ENCODE results near the gene HOXA5. TPM values are rescaled to one million over a fixed set of nuclear protein-coding genes. Genes with fewer than 3 reads are reported as not detected.

HOXA5 gene
- polyA plus RNA-seq, 3 donors = 3.1 to 29.6 (median 11.8) TPM

GRCh38 chr7:27163288-27164044 is 20.0 kb upstream of the HOXA5 start:
- no peak overlapping the region for H3K27ac ChIP-seq (ENCODE audit: low read depth, low read length)
- WGBS, 3 donors = 41 to 50% (median 41%) methylated on average over 24 of the region's 24 CpGs

DNA sequence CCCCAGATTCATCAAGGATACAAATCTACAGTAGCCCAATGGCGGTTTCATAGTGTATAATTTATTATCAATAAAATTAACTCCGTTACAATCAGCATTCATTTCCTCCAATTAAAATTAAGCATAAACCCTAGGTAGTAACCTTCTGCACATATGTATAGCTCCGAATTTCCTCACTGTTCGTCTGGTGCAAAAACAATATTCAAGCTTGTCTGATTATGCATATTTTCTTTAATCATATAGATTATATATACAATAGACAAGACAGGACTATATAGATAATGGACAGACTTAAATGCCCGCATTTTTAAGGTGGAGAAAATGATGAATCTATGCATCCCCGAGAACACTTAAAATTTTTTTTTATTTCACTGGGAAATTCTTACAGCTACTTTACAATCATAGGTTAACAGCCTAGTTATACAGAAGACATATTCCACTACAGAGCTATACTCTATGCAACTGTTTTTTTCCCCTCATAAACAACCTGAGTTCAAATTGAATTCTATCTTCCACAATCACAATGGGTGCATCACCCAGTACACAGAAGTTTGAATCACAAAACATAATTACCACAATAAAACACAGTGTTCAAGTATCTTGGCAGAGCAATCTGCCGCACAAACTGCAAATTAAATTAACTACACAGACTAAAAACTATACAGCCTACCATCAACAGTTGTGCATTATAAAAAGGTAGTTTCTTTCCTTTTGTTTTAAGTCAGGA is 19.2 kb upstream of the HOXA5 start:
- no peak overlapping the region for H3K27ac ChIP-seq (ENCODE audit: low read depth, low read length)

DNA sequence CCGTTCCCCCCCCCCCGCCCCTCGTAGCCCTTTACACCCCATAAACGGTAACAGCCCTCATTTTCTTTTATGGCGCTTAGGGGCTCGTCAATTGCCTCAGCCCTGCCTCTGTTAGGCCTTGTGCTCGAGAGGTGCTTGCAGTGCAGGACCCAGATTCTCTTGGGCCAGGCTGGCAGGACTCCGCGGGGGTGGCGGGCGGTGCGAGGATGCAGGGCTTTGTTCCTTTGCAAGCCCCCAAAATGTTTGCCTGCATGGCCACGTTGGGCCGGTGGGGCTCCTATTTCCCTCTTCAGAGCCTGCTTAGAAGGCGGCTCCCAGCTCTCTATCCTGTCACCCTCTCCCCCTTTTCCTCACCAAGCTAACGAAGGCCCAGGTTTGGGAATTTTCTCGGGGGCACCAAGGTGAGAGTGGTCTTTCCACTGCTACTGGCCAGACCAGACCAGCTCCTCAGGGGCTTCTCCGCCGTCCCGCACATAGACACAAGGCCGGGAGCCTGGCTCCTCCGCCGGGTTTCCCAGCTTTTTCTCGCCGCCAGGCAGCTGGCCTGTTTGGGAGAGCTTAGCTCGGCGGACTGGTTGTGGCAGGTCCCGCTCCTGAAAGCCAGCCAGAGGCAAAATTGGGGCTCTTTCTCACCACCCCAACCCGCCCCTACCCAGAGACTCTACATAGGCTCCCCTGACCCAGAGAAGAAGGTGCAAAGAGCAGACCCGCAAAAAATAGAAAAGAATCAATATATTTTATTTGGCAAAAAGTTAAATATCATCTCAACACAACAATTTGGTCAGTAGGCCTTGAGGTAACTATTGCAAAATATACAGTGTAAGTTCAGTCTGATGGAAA is 18.5 kb upstream of the HOXA5 start:
- WGBS, 3 donors = 33 to 44% (median 38%) methylated on average over 27 to 30 of the region's 30 CpGs
- H3K27ac ChIP-seq (ENCODE audit: low read depth, low read length) = no peak overlapping the region

More for the DNA sequence above, 19.2 kb upstream of the HOXA5 start:
- whole genome bisulfite sequencing, 3 donors = 53 to 69% (median 61%) methylated on average over 7 of the region's 7 CpGs

- H3K27ac ChIP-seq (ENCODE audit: low read depth, low read length) = no peak overlapping the region
- 8 to 12% (median 9%) methylated on average over 25 to 27 of the region's 27 CpGs for WGBS, 3 donors
Measured at GRCh38 chr7:27161214-27161720, 17.8 kb upstream of the HOXA5 start.

DNA sequence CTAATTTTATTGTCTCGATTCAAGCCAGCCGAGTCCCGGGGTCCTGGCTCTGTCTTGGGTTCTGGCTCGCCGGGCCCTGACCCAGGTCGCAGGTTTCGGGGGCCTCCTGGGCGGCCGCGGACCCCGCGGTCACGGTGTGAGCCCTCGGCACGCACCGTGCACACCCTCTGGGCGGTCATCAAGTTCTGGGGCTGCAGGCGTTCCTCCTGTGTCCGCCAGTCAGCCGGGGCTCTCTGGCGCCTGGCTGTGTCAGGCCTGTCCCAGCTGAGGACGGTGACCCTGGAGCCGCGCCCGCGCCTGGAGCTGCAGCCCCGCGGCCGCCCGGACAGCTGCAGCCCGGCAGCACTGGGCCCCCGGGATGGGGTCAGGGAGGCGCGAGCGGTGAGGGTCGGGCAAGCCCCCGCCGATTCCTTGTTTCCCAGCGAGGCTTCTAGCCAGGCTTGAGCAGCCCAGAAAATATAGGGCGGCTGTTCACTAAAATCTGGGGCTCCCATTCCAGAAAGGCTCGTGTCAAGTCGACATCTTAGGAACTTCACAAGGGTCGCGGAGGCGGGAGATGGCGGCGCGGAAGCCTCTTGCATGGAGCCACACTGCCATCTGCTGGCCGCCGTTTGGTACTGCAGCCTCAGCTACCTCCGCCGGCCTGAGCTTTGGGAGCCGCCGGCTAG is 17.2 kb upstream of the HOXA5 start:
- H3K27ac ChIP-seq (ENCODE audit: low read depth, low read length) = no peak overlapping the region
- WGBS, 3 donors = 1 to 2% (median 2%) methylated on average over 53 to 54 of the region's 54 CpGs

- WGBS, 3 donors = 27 to 42% (median 35%) methylated on average over 23 of the region's 23 CpGs
- H3K27ac ChIP-seq (ENCODE audit: low read depth, low read length) = no peak overlapping the region
Measured at GRCh38 chr7:27160145-27160545, 16.7 kb upstream of the HOXA5 start.

- 44 to 58% (median 55%) methylated on average over 27 of the region's 27 CpGs for WGBS, 3 donors
- H3K27ac ChIP-seq (ENCODE audit: low read depth, low read length) = no peak overlapping the region
Measured at GRCh38 chr7:27159266-27160144, 16.0 kb upstream of the HOXA5 start.

DNA sequence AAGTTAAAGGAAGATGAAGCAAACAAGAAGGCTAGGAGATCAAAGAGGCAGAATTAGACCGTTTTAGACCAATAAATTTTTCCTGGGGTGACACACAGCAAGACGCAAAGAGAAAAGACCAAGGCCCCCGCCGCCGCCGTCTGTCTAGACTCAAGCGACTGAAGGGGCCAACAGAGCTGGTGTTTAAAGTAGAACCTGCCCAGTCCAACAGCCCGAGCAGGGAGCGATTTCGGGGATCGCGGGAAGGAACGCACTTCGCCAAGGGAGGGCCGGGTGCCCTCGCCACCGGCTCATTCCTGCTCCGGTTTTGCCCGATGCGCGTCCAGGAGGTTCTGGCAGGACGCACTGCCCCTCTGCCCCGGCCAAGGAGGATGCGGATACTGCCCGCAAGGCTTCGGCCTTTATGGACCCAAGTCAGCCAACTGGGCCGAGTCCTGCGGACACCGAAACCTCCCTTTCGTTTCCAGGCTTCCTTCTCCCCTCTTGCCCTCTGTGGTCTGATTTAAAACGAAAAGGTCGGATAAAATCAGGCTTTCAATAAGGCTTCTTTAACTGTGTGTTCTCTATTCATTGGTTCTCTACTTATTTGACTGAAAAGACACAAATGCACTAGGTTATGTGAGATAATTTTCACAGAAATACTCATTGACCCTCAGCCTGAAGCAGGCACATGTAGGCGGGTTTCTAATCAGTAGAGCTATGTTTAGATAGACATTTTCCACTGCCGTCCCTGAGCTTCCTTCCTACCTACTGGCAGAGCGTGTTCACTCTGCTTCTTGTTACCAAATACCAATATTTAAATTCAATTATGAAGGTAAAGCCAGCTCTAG is 15.2 kb upstream of the HOXA5 start:
- WGBS, 3 donors = 26 to 53% (median 45%) methylated on average over 35 of the region's 35 CpGs

GRCh38 chr7:27157702-27158431 is 14.4 kb upstream of the HOXA5 start:
- 14 to 60% (median 29%) methylated on average over 30 of the region's 30 CpGs for WGBS, 3 donors
- H3K27ac ChIP-seq (ENCODE audit: low read depth, low read length) = no peak overlapping the region

More for the DNA sequence above, 15.2 kb upstream of the HOXA5 start:
- H3K27ac ChIP-seq (ENCODE audit: low read depth, low read length) = no peak overlapping the region

GRCh38 chr7:27156916-27157701 is 13.6 kb upstream of the HOXA5 start:
- no peak overlapping the region for H3K27ac ChIP-seq (ENCODE audit: low read depth, low read length)
- 13 to 23% (median 16%) methylated on average over 30 of the region's 30 CpGs for whole genome bisulfite sequencing, 3 donors

GRCh38 chr7:27156508-27156898 is 13.0 kb upstream of the HOXA5 start, which contains the start of gene HOXA7:
Gene HOXA7 (minus strand): TSS chr7:27156675. CDS start chr7:27156545, 130 bp downstream.
- WGBS, 3 donors = 0 to 4% (median 1%) methylated on average over 33 of the region's 33 CpGs
- H3K27ac ChIP-seq (ENCODE audit: low read depth, low read length) = no peak within 1 kb of the TSS

- H3K27ac ChIP-seq (ENCODE audit: low read depth, low read length) = no peak overlapping the region
- 1 to 3% (median 2%) methylated on average over 63 of the region's 63 CpGs for WGBS, 3 donors
Measured at GRCh38 chr7:27155816-27156507, 12.5 kb upstream of the HOXA5 start.

DNA sequence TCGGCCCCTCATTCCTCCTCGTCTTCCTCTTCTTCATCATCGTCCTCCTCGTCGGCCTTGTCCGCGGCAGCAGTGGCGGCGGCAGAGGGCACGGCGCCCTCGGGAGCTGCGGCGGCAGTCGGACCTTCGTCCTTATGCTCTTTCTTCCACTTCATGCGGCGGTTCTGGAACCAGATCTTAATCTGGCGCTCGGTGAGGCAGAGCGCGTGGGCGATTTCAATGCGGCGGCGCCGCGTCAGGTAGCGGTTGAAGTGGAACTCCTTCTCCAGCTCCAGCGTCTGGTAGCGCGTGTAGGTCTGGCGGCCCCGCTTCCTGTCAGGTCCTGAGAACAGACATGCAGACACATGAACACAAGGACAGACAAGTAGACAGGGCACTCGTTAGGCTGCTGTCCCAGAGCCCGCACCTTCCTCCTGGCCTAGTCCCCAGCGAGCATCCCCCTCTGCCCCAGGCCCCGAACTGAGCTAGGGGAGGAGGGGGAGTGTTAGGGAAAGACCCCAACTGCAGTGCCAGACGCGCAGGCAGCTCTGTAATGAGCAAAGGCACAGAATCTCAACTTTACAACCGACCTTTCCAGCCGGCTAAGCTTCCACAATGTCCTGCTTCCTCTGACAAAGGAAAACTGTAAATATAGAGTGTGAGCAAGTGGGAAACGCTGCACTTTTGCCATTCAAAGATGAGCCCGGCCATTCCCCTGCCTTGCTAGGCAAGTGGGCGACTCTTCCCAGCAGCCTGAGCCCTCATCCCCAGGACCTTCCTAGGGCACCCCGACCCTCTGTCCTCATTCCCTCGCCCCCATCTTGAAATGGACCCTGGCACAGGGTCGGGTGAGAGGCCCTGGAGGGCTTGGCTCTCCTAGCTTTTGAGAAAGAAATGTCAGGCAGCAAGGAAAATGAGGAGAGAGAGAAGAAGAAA is 11.7 kb upstream of the HOXA5 start:
- no peak overlapping the region for H3K27ac ChIP-seq (ENCODE audit: low read depth, low read length)
- 13 to 38% (median 24%) methylated on average over 48 of the region's 48 CpGs for WGBS, 3 donors

- WGBS, 3 donors = 27 to 66% (median 59%) methylated on average over 10 of the region's 10 CpGs
- no peak overlapping the region for H3K27ac ChIP-seq (ENCODE audit: low read depth, low read length)
Measured at GRCh38 chr7:27154369-27154768, 10.9 kb upstream of the HOXA5 start.

All from adipose tissue (tissue), 3 donors.